HEK293 (cell line): Measurements from ENCODE around the gene DAAM2.
A peak's percentile ranks its signal among the peaks of the same experiment; 100 is the strongest.

Experiments
- CTCF ChIA-PET: fragments of 350-600 bp; formaldehyde crosslinking; extraction: SDS; loops from one replicate; lab custom pipeline; 2021; ENCODE audit warnings: antibody characterized with exemption; lab: Yijun Ruan, JAX
- POLR2A ChIA-PET: fragments of 300-600 bp; formaldehyde crosslinking; extraction: SDS; loops from one replicate; lab custom pipeline; 2020; ENCODE audit warnings: antibody characterized with exemption, inconsistent platforms; lab: Yijun Ruan, JAX
- H3K27ac ChIP-seq: fragments of 200-500 bp; sonication (Bioruptor generic); 2 replicates; pipeline ENCODE4 v1.5.1; 2014; ENCODE audit warnings: low read depth, low read length, control low read depth, inconsistent platforms; ENCODE audit errors: extremely low read depth
- H3K36me3 ChIP-seq, 2 experiments: fragments of 200-500 bp in 1 of 2; sonication (Bioruptor generic) in 1 of 2; 1 replicate in 1 of 2; 2 replicates in 1 of 2; pipeline ENCODE4 v1.5.1; 2014 to 2017; ENCODE audit warnings: inconsistent platforms in 2 of 2, low read length in 2 of 2; ENCODE audit not compliant: control insufficient read depth in 2 of 2, insufficient read depth in 1 of 2
- H3K4me1 ChIP-seq: fragments of 200-500 bp; sonication (Bioruptor generic); 2 replicates; pipeline ENCODE4 v1.5.1; 2014; ENCODE audit warnings: mild to moderate bottlenecking, low read length, inconsistent platforms; ENCODE audit not compliant: control insufficient read depth, insufficient read depth
- H3K4me3 ChIP-seq: 2 replicates; pipeline ENCODE4 v1.5.1; 2011; ENCODE audit warnings: low read depth, mild to moderate bottlenecking, control low read depth, low read length, moderate library complexity
- H3K9me3 ChIP-seq: fragments of 200-500 bp; sonication (Bioruptor generic); 2 replicates; pipeline ENCODE4 v1.5.1; 2014; ENCODE audit warnings: low read depth, low read length, inconsistent platforms; ENCODE audit not compliant: control insufficient read depth, insufficient read depth
- FEZF1 ChIP-seq: fragments of 450-650 bp; formaldehyde crosslinking; IDR thresholded peaks from 2 replicates; pipeline ENCODE4 v1.5.1; 2016; ENCODE audit warnings: missing biosample characterization, missing genetic modification characterization
- SALL2 ChIP-seq: fragments of 450-650 bp; formaldehyde crosslinking; IDR thresholded peaks from 2 replicates; pipeline ENCODE4 v1.5.0; 2017; ENCODE audit warnings: missing biosample characterization, mild to moderate bottlenecking, missing genetic modification characterization, borderline replicate concordance
- WT1 ChIP-seq: fragments of 450-650 bp; formaldehyde crosslinking; IDR thresholded peaks from 2 replicates; pipeline ENCODE4 v1.5.1; 2016; ENCODE audit warnings: missing biosample characterization, missing genetic modification characterization
- ZBTB48 ChIP-seq: fragments of 450-650 bp; formaldehyde crosslinking; IDR thresholded peaks from 2 replicates; pipeline ENCODE4 v1.5.1; 2016; ENCODE audit warnings: missing biosample characterization, missing genetic modification characterization
- ZBTB8A ChIP-seq: fragments of 450-650 bp; formaldehyde crosslinking; IDR thresholded peaks from 2 replicates; pipeline ENCODE4 v1.5.1; 2016; ENCODE audit warnings: missing biosample characterization, missing genetic modification characterization
- ZNF133 ChIP-seq: fragments of 450-650 bp; formaldehyde crosslinking; IDR thresholded peaks from 2 replicates; pipeline ENCODE4 v1.5.1; 2016; ENCODE audit warnings: missing biosample characterization, missing genetic modification characterization
- ZNF335 ChIP-seq: fragments of 450-650 bp; formaldehyde crosslinking; conservative IDR thresholded peaks from 2 replicates; pipeline ENCODE4 v1.5.1; 2016; ENCODE audit warnings: missing biosample characterization, missing genetic modification characterization
- ZNF341 ChIP-seq: fragments of 450-650 bp; formaldehyde crosslinking; IDR thresholded peaks from 2 replicates; pipeline ENCODE4; 2016; ENCODE audit warnings: low read depth, missing biosample characterization, missing genetic modification characterization
- ZNF510 ChIP-seq: fragments of 450-650 bp; formaldehyde crosslinking; IDR thresholded peaks from 2 replicates; pipeline ENCODE4 v1.5.1; 2018; ENCODE audit warnings: mild to moderate bottlenecking, missing genetic modification characterization, missing biosample characterization; ENCODE audit not compliant: insufficient replicate concordance
- ZNF529 ChIP-seq: fragments of 450-650 bp; formaldehyde crosslinking; IDR thresholded peaks from 2 replicates; pipeline ENCODE4 v1.5.1; 2017; ENCODE audit warnings: missing genetic modification characterization, missing biosample characterization; ENCODE audit not compliant: insufficient replicate concordance
- ZNF585B ChIP-seq: fragments of 450-650 bp; formaldehyde crosslinking; IDR thresholded peaks from 2 replicates; pipeline ENCODE4 v1.5.1; 2016; ENCODE audit warnings: missing biosample characterization, missing genetic modification characterization
- ZNF623 ChIP-seq: fragments of 450-650 bp; formaldehyde crosslinking; IDR thresholded peaks from 2 replicates; pipeline ENCODE4 v1.5.1; 2016; ENCODE audit warnings: missing biosample characterization, missing genetic modification characterization
- ZNF776 ChIP-seq: fragments of 450-650 bp; formaldehyde crosslinking; IDR thresholded peaks from 2 replicates; pipeline ENCODE4 v1.5.0; 2017; ENCODE audit warnings: missing biosample characterization, missing genetic modification characterization, borderline replicate concordance
- ZSCAN16 ChIP-seq: fragments of 450-650 bp; formaldehyde crosslinking; IDR thresholded peaks from 2 replicates; pipeline ENCODE4 v1.5.1; 2016; ENCODE audit warnings: missing biosample characterization, missing genetic modification characterization
- ZSCAN23 ChIP-seq: fragments of 450-650 bp; formaldehyde crosslinking; IDR thresholded peaks from 2 replicates; pipeline ENCODE4 v1.5.1; 2016; ENCODE audit warnings: missing biosample characterization, missing genetic modification characterization
- TF ChIP-seq, protein P1 (sequence below): IDR thresholded peaks from 2 replicates; pipeline ENCODE4 v1.6.1; 2011; ENCODE audit warnings: mild to moderate bottlenecking, low read depth, low read length, borderline replicate concordance
- TF ChIP-seq, protein P2 (sequence below): fragments of 450-650 bp; formaldehyde crosslinking; IDR thresholded peaks from 2 replicates; pipeline ENCODE4 v1.5.1; 2016; ENCODE audit warnings: missing biosample characterization, missing genetic modification characterization
- TF ChIP-seq, protein P3 (sequence below): fragments of 450-650 bp; formaldehyde crosslinking; IDR thresholded peaks from 2 replicates; pipeline ENCODE4 v1.5.1; 2016; ENCODE audit warnings: missing biosample characterization, missing genetic modification characterization

The DAAM2 gene

DNA sequence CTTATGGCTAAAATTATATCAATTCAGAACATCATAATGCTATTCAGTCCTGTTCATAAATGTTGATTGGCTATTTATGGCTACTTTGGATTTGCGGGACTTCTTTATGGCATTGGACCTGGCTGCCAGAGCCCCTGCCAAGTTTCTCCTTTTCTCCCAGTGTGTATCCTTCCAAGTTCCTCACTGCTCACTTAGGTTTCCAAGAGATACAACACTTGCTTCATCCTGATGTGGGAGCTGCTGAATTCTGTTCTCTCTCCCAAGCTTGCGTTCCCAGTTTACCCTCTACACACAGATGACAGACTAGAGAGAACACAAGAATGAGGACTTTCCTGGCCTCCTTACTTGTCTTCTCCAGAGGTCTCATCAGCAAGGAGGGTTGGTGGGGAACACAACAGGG lies 18.4 kb upstream of the DAAM2 start:
- CTCF ChIA-PET = interaction anchor here (1.8 kb wide), 1 partner anchor 14 kb away, joined by 5 read pairs; no protein-coding TSS in a partner anchor
- H3K27ac ChIP-seq = no peak overlapping the region
- H3K4me3 ChIP-seq = no peak overlapping the region
- H3K36me3 ChIP-seq = no peaks in the 10 kb centered on the region
- POLR2A ChIA-PET = no interaction called here
- H3K4me1 ChIP-seq = peaks cover 2% of the 10 kb centered on the region; the same call in 1 of the 2 replicates
- H3K9me3 ChIP-seq = no peaks in the 10 kb centered on the region
- TF ChIP-seq ZNF133 (tag by site-specific recombination) (no peak), ZNF529 (tag by site-specific recombination) (no peak), SALL2 (tag by site-specific recombination) (no peak), ZNF623 (no peak), ZNF341 (tag by site-specific recombination) (no peak), ZSCAN23 (tag by site-specific recombination) (no peak), ZBTB48 (no peak), ZNF776 (tag by site-specific recombination) (no peak)
- TF ChIP-seq, protein P1, sequence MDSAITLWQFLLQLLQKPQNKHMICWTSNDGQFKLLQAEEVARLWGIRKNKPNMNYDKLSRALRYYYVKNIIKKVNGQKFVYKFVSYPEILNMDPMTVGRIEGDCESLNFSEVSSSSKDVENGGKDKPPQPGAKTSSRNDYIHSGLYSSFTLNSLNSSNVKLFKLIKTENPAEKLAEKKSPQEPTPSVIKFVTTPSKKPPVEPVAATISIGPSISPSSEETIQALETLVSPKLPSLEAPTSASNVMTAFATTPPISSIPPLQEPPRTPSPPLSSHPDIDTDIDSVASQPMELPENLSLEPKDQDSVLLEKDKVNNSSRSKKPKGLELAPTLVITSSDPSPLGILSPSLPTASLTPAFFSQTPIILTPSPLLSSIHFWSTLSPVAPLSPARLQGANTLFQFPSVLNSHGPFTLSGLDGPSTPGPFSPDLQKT = no peak

DNA sequence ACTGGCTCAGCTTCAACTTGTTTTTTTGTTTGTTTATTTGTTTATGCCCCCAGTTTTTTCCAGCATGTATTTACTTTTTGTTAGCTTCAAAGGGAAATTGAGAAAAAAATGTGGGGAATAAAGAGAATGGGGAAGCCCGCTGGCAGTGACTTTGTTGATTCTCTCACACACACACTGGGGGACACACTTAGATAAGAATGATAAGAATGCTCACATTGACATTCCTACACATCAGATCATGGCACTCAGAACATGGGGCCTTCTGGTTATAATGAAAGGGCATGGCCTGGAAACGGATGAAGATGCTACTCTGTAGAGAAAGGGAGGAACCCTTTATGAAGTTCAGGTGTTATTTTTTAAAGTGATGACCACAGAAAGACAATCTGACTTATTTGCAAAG lies 15.6 kb upstream of the DAAM2 start:
- no peaks in the 10 kb centered on the region for H3K36me3 ChIP-seq
- H3K27ac ChIP-seq = no peak overlapping the region
- no peak overlapping the region for H3K4me3 ChIP-seq
- no peaks in the 10 kb centered on the region for H3K9me3 ChIP-seq
- TF ChIP-seq ZSCAN16 (tag by site-specific recombination) (no peak), ZNF585B (tag by site-specific recombination) (no peak), ZNF335 (tag by site-specific recombination) (no peak), FEZF1 (tag by site-specific recombination) (no peak), ZNF529 (tag by site-specific recombination) (no peak), ZNF510 (no peak), WT1 (tag by site-specific recombination) (no peak)
- TF ChIP-seq, protein P2, sequence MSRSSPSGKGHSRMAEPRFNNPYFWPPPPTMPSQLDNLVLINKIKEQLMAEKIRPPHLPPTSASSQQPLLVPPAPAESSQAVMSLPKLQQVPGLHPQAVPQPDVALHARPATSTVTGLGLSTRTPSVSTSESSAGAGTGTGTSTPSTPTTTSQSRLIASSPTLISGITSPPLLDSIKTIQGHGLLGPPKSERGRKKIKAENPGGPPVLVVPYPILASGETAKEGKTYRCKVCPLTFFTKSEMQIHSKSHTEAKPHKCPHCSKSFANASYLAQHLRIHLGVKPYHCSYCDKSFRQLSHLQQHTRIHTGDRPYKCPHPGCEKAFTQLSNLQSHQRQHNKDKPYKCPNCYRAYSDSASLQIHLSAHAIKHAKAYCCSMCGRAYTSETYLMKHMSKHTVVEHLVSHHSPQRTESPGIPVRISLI = no peak
- CTCF ChIA-PET = no interaction called here
- POLR2A ChIA-PET = no interaction called here
- H3K4me1 ChIP-seq = peaks cover 2% of the 10 kb centered on the region; the same call in 1 of the 2 replicates

DNA sequence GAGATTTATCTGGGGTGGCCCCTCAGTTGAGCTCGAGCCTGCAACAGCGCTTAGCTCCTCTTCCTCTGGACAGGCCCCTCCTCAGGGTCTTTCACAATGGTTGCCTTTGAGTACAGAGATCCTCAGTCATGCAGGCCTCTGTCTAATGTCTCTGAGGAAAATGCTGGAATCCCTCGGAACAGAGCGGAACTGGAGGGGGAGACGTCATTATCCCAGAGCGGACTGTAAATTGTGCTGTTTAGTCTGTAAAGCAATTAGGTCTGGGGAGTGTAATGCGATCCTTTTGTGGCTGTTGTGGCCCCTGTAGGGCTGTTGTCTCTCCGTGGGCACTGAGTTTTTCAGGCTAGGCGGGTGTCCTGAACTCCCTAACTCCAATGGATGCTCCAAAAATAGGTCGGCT lies 15.0 kb upstream of the DAAM2 start:
- TF ChIP-seq, protein P3, sequence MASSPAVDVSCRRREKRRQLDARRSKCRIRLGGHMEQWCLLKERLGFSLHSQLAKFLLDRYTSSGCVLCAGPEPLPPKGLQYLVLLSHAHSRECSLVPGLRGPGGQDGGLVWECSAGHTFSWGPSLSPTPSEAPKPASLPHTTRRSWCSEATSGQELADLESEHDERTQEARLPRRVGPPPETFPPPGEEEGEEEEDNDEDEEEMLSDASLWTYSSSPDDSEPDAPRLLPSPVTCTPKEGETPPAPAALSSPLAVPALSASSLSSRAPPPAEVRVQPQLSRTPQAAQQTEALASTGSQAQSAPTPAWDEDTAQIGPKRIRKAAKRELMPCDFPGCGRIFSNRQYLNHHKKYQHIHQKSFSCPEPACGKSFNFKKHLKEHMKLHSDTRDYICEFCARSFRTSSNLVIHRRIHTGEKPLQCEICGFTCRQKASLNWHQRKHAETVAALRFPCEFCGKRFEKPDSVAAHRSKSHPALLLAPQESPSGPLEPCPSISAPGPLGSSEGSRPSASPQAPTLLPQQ (tag by site-specific recombination) = no peak
- TF ChIP-seq ZNF341 (tag by site-specific recombination) (peak; percentile 53), ZBTB8A (tag by site-specific recombination) (peak; percentile 48; the same call in 1 of the 2 replicates)
- ChIA-PET CTCF (no interaction called here), POLR2A (no interaction called here)

More for the DNA sequence above, 15.0 kb upstream of the DAAM2 start:
- Histone ChIP-seq H3K9me3 (no peaks in the 10 kb centered on the region), H3K36me3 (no peaks in the 10 kb centered on the region), H3K27ac (no peak overlapping the region), H3K4me1 (peaks cover 2% of the 10 kb centered on the region; the same call in 1 of the 2 replicates), H3K4me3 (no peak overlapping the region)
